Measurements from ENCODE around the gene HMGB1.

DNA sequence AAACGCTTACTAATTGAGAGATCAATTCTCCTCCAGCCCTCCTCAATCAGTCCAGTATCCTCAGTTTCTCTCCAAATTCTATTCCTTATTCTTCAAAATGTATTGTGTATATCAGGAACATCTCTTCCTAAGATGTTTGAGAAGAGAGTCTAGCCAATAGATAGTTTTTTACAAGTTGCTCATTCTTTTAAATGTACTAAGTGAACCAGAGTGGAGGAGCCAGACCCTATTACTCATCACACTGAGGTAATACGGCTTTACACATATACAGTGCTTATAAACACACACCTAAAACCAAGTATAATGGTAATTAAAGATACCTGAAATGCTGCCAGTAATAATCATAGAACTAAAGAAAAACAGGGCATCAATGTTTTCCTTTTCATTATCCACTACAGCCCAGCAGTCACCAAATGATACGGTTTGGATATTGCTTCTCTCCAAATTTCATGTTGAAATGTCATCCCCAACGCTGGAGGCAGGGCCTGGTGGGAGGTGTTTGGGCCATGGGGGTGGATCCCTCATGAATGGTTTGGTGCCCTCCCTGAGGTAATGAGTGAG lies 45.2 kb upstream of the HMGB1 start:
- TF ChIP-seq POLR2AphosphoS5 (IDR thresholded peaks at IDR 0.05), result no peak
- TF ChIP-seq POLR2A (IDR thresholded peaks at IDR 0.05), result no peak
